ENCODE results near the gene HOXC9.

HOXC9 gene

DNA sequence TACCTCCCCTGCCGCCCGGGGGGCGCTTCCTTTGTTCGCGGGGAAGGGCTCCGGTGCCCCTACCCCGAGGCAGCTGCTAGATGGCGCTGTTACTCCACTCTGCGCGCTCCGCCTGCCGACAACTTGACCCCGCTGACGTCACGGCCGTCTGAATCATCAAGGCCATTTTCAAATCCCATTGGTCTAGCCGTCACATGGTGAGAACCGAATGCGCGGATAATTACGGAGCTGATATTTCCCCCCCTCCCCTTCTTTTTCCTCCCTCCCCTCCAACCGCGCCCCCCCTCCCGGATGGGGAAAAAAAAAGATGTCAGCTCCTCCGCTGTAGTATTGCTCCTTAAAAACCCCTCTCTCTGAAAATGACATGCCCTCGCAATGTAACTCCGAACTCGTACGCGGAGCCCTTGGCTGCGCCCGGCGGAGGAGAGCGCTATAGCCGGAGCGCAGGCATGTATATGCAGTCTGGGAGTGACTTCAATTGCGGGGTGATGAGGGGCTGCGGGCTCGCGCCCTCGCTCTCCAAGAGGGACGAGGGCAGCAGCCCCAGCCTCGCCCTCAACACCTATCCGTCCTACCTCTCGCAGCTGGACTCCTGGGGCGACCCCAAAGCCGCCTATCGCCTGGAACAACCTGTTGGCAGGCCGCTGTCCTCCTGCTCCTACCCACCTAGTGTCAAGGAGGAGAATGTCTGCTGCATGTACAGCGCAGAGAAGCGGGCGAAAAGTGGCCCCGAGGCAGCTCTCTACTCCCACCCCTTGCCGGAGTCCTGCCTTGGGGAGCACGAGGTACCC lies 14.9 kb upstream of the HOXC9 start, which contains the start of gene HOXC10 (continued):
- no peak for TF ChIP-seq YY1 (tag by site-specific recombination; IDR thresholded peaks at IDR 0.05)
- TF ChIP-seq, protein P1, sequence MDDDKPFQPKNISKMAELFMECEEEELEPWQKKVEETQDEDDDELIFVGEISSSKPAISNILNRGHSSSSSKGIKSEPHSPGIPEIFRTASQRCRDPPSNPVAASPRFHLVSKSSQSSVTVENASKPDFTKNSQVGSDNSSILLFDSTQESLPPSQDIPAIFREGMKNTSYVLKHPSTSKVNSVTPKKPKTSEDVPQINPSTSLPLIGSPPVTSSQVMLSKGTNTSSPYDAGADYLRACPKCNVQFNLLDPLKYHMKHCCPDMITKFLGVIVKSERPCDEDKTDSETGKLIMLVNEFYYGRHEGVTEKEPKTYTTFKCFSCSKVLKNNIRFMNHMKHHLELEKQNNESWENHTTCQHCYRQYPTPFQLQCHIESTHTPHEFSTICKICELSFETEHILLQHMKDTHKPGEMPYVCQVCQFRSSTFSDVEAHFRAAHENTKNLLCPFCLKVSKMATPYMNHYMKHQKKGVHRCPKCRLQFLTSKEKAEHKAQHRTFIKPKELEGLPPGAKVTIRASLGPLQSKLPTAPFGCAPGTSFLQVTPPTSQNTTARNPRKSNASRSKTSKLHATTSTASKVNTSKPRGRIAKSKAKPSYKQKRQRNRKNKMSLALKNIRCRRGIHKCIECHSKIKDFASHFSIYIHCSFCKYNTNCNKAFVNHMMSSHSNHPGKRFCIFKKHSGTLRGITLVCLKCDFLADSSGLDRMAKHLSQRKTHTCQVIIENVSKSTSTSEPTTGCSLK (tag by site-specific recombination; IDR thresholded peaks at IDR 0.05), result no peak
- no peak for TF ChIP-seq ZNF626 (tag by site-specific recombination; IDR thresholded peaks at IDR 0.05)
- TF ChIP-seq ZNF707 (tag by site-specific recombination; IDR thresholded peaks at IDR 0.05), result no peak
- no peak for TF ChIP-seq ZNF561 (tag by site-specific recombination; IDR thresholded peaks at IDR 0.05; ENCODE audit: borderline replicate concordance)
- no peak for TF ChIP-seq HOXD13 (CRISPR knock-in tag; IDR thresholded peaks at IDR 0.05; ENCODE audit: borderline replicate concordance)
- TF ChIP-seq, protein P2, sequence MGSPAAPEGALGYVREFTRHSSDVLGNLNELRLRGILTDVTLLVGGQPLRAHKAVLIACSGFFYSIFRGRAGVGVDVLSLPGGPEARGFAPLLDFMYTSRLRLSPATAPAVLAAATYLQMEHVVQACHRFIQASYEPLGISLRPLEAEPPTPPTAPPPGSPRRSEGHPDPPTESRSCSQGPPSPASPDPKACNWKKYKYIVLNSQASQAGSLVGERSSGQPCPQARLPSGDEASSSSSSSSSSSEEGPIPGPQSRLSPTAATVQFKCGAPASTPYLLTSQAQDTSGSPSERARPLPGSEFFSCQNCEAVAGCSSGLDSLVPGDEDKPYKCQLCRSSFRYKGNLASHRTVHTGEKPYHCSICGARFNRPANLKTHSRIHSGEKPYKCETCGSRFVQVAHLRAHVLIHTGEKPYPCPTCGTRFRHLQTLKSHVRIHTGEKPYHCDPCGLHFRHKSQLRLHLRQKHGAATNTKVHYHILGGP (tag by site-specific recombination; IDR thresholded peaks at IDR 0.05), result no peak
- TF ChIP-seq GLI4 (tag by site-specific recombination; IDR thresholded peaks at IDR 0.05), result no peak
- no peak for TF ChIP-seq MEIS1 (CRISPR knock-in tag; IDR thresholded peaks at IDR 0.05; ENCODE audit: borderline replicate concordance)
- TF ChIP-seq ZNF366 (tag by site-specific recombination; conservative IDR thresholded peaks at IDR 0.05), result 0 out of 2 replicates have a peak, but pooled peaks have one; percentile 14
- TF ChIP-seq RBAK (tag by site-specific recombination; IDR thresholded peaks at IDR 0.05), result no peak
- no peak for TF ChIP-seq ZNF596 (tag by site-specific recombination; IDR thresholded peaks at IDR 0.05)
- no peak for TF ChIP-seq KLF1 (tag by site-specific recombination; IDR thresholded peaks at IDR 0.05)
- TF ChIP-seq ZBTB17 (tag by site-specific recombination; IDR thresholded peaks at IDR 0.05), result peak; percentile 47
- no peak for TF ChIP-seq ZNF121 (tag by site-specific recombination; IDR thresholded peaks at IDR 0.05)
- TF ChIP-seq, protein P3, sequence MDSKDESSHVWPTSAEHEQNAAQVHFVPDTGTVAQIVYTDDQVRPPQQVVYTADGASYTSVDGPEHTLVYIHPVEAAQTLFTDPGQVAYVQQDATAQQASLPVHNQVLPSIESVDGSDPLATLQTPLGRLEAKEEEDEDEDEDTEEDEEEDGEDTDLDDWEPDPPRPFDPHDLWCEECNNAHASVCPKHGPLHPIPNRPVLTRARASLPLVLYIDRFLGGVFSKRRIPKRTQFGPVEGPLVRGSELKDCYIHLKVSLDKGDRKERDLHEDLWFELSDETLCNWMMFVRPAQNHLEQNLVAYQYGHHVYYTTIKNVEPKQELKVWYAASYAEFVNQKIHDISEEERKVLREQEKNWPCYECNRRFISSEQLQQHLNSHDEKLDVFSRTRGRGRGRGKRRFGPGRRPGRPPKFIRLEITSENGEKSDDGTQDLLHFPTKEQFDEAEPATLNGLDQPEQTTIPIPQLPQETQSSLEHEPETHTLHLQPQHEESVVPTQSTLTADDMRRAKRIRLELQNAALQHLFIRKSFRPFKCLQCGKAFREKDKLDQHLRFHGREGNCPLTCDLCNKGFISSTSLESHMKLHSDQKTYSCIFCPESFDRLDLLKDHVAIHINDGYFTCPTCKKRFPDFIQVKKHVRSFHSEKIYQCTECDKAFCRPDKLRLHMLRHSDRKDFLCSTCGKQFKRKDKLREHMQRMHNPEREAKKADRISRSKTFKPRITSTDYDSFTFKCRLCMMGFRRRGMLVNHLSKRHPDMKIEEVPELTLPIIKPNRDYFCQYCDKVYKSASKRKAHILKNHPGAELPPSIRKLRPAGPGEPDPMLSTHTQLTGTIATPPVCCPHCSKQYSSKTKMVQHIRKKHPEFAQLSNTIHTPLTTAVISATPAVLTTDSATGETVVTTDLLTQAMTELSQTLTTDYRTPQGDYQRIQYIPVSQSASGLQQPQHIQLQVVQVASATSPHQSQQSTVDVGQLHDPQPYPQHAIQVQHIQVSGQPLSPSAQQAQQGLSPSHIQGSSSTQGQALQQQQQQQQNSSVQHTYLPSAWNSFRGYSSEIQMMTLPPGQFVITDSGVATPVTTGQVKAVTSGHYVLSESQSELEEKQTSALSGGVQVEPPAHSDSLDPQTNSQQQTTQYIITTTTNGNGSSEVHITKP (tag by site-specific recombination; IDR thresholded peaks at IDR 0.05), result 0 out of 2 replicates have a peak, but pooled peaks have one; percentile 13
- TF ChIP-seq ZNF670 (tag by site-specific recombination; IDR thresholded peaks at IDR 0.05; ENCODE audit: low read depth), result no peak
- no peak for TF ChIP-seq ZNF37A (tag by site-specific recombination; IDR thresholded peaks at IDR 0.05)
- TF ChIP-seq SP3 (tag by site-specific recombination; IDR thresholded peaks at IDR 0.05), result peak; percentile 38; the same call in 1 of the 2 replicates
- no peak for TF ChIP-seq TRIM28 (IDR thresholded peaks at IDR 0.05; ENCODE audit: borderline replicate concordance, low read length)
- TF ChIP-seq, protein P4, sequence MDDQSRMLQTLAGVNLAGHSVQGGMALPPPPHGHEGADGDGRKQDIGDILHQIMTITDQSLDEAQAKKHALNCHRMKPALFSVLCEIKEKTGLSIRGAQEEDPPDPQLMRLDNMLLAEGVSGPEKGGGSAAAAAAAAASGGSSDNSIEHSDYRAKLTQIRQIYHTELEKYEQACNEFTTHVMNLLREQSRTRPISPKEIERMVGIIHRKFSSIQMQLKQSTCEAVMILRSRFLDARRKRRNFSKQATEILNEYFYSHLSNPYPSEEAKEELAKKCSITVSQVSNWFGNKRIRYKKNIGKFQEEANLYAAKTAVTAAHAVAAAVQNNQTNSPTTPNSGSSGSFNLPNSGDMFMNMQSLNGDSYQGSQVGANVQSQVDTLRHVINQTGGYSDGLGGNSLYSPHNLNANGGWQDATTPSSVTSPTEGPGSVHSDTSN (CRISPR knock-in tag; IDR thresholded peaks at IDR 0.05), result no peak
- TF ChIP-seq GLIS2 (tag by site-specific recombination; IDR thresholded peaks at IDR 0.05), result peak; percentile 53
- TF ChIP-seq ZNF350 (tag by site-specific recombination; IDR thresholded peaks at IDR 0.05), result no peak
- peak; percentile 67 for TF ChIP-seq GLIS1 (tag by site-specific recombination; IDR thresholded peaks at IDR 0.05)
- no peak for TF ChIP-seq ZFP41 (tag by site-specific recombination; IDR thresholded peaks at IDR 0.05; ENCODE audit: borderline replicate concordance)
- TF ChIP-seq GLI2 (tag by site-specific recombination; IDR thresholded peaks at IDR 0.05; ENCODE audit: borderline replicate concordance, low read depth), result no peak
- TF ChIP-seq, protein P5, sequence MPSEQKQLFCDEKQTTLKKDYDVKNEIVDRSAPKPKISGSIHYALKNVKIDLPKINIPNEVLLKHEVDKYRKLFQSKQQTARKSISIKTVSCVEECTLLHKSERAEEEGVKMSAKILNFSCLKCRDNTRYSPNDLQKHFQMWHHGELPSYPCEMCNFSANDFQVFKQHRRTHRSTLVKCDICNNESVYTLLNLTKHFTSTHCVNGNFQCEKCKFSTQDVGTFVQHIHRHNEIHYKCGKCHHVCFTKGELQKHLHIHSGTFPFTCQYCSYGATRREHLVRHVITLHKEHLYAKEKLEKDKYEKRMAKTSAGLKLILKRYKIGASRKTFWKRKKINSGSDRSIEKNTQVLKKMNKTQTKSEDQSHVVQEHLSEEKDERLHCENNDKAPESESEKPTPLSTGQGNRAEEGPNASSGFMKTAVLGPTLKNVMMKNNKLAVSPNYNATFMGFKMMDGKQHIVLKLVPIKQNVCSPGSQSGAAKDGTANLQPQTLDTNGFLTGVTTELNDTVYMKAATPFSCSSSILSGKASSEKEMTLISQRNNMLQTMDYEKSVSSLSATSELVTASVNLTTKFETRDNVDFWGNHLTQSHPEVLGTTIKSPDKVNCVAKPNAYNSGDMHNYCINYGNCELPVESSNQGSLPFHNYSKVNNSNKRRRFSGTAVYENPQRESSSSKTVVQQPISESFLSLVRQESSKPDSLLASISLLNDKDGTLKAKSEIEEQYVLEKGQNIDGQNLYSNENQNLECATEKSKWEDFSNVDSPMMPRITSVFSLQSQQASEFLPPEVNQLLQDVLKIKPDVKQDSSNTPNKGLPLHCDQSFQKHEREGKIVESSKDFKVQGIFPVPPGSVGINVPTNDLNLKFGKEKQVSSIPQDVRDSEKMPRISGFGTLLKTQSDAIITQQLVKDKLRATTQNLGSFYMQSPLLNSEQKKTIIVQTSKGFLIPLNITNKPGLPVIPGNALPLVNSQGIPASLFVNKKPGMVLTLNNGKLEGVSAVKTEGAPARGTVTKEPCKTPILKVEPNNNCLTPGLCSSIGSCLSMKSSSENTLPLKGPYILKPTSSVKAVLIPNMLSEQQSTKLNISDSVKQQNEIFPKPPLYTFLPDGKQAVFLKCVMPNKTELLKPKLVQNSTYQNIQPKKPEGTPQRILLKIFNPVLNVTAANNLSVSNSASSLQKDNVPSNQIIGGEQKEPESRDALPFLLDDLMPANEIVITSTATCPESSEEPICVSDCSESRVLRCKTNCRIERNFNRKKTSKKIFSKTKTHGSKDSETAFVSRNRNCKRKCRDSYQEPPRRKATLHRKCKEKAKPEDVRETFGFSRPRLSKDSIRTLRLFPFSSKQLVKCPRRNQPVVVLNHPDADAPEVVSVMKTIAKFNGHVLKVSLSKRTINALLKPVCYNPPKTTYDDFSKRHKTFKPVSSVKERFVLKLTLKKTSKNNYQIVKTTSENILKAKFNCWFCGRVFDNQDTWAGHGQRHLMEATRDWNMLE (tag by site-specific recombination; conservative IDR thresholded peaks at IDR 0.05; ENCODE audit: low read depth), result no peak

Measured in HEK293 (cell line).